ENCODE data around the gene VWF. TPM values are rescaled to one million over a fixed set of nuclear protein-coding genes. Genes with fewer than 3 reads are reported as not detected.
"Not testable (repeated sequence)": the region's sequence is repeated elsewhere in the genome, so short reads cannot be mapped to it uniquely, and the experiment has no call there.

Gene VWF
- total RNA-seq, 2 experiments from 2014 or later = 0.11 to 0.13 TPM

- TF ChIP-seq CTCF (IDR thresholded peaks at IDR 0.05) = no peak
- H3K27ac Mint-ChIP-seq = no peak overlapping the region
- H3K36me3 Mint-ChIP-seq (ENCODE audit: low read depth) = no peaks in the 10 kb centered on the region
- DNase-seq = no peak
- no peaks in the 10 kb centered on the region for H3K9me3 Mint-ChIP-seq
- POLR2A ChIA-PET = interaction anchor here (1.3 kb wide), 1 partner anchor 9 kb away, joined by 4 read pairs; no protein-coding TSS in a partner anchor
- intact Hi-C loops (cut with micrococcal nuclease) = no loop called here
- H3K4me1 Mint-ChIP-seq (ENCODE audit: low read depth) = peaks cover 15% of the 10 kb centered on the region
- no peak for ATAC-seq
- H3K4me3 Mint-ChIP-seq = no peak overlapping the region
- CTCF ChIA-PET = interaction anchor here (0.9 kb wide), 1 partner anchor 9 kb away, joined by 3 read pairs; no protein-coding TSS in a partner anchor
- no peaks in the 10 kb centered on the region for H3K27me3 Mint-ChIP-seq
Measured at GRCh38 chr12:6161124-6161882, 36.8 kb upstream of the VWF start.

GRCh38 chr12:6160049-6160649 lies 35.7 kb upstream of the VWF start:
- ATAC-seq; H3K27ac Mint-ChIP-seq; H3K36me3 Mint-ChIP-seq (ENCODE audit: low read depth); H3K27me3 Mint-ChIP-seq; DNase-seq; H3K9me3 Mint-ChIP-seq; POLR2A ChIA-PET; H3K4me3 Mint-ChIP-seq; CTCF ChIA-PET; intact Hi-C loops (cut with micrococcal nuclease): not testable (repeated sequence)
- peaks cover 11% of the 10 kb centered on the region for H3K4me1 Mint-ChIP-seq (ENCODE audit: low read depth)

- H3K9me3 Mint-ChIP-seq; H3K27ac Mint-ChIP-seq; DNase-seq; H3K27me3 Mint-ChIP-seq; intact Hi-C loops (cut with micrococcal nuclease); POLR2A ChIA-PET; H3K4me3 Mint-ChIP-seq; ATAC-seq; H3K36me3 Mint-ChIP-seq (ENCODE audit: low read depth): not testable (repeated sequence)
- H3K4me1 Mint-ChIP-seq (ENCODE audit: low read depth) = peaks cover 11% of the 10 kb centered on the region
- CTCF ChIA-PET = interaction anchor here (1.0 kb wide), 1 partner anchor 8 kb away, joined by 3 read pairs; no protein-coding TSS in a partner anchor
Measured at GRCh38 chr12:6159166-6160011, 34.9 kb upstream of the VWF start.

- POLR2A ChIA-PET = no interaction called here
- Mint-ChIP-seq H3K9me3 (no peaks in the 10 kb centered on the region), H3K27ac (no peak overlapping the region), H3K4me3 (no peak overlapping the region), H3K27me3 (no peaks in the 10 kb centered on the region), H3K4me1 (ENCODE audit: low read depth) (peaks cover 11% of the 10 kb centered on the region), H3K36me3 (ENCODE audit: low read depth) (no peaks in the 10 kb centered on the region)
- DNase-seq (no peak), ATAC-seq (no peak)
- CTCF ChIA-PET = interaction anchor here (1.0 to 1.1 kb wide), 2 partner anchors 9 to 119 kb away, joined by 3 read pairs; no protein-coding TSS in a partner anchor
- intact Hi-C loops (cut with micrococcal nuclease) = no loop called here
- TF ChIP-seq CTCF (IDR thresholded peaks at IDR 0.05) = no peak
Measured at GRCh38 chr12:6158749-6159148, 34.3 kb upstream of the VWF start.

GRCh38 chr12:6158255-6158654 lies 33.8 kb upstream of the VWF start:
- ATAC-seq (no peak), DNase-seq (no peak)
- no peak for TF ChIP-seq CTCF (IDR thresholded peaks at IDR 0.05)
- intact Hi-C loops (cut with micrococcal nuclease) = no loop called here
- Mint-ChIP-seq H3K4me1 (ENCODE audit: low read depth) (peaks cover 11% of the 10 kb centered on the region), H3K27me3 (no peaks in the 10 kb centered on the region), H3K4me3 (no peak overlapping the region), H3K9me3 (no peaks in the 10 kb centered on the region), H3K36me3 (ENCODE audit: low read depth) (no peaks in the 10 kb centered on the region), H3K27ac (no peak overlapping the region)
- ChIA-PET CTCF (interaction anchor here (1.0 to 1.1 kb wide), 2 partner anchors 9 to 119 kb away, joined by 3 read pairs; no protein-coding TSS in a partner anchor), POLR2A (no interaction called here)
